Smooth muscle cell of the brain vasculature (primary cell): ENCODE results near the gene DPF3.
A peak's percentile ranks its signal among the peaks of the same experiment; 100 is the strongest.

ENCODE experiments used
- DNase-seq: peaks from one replicate; pipeline ENCODE4 v3.0.0-alpha.2; 2012; ENCODE audit warnings: low read depth, low spot score

Gene DPF3

DNA sequence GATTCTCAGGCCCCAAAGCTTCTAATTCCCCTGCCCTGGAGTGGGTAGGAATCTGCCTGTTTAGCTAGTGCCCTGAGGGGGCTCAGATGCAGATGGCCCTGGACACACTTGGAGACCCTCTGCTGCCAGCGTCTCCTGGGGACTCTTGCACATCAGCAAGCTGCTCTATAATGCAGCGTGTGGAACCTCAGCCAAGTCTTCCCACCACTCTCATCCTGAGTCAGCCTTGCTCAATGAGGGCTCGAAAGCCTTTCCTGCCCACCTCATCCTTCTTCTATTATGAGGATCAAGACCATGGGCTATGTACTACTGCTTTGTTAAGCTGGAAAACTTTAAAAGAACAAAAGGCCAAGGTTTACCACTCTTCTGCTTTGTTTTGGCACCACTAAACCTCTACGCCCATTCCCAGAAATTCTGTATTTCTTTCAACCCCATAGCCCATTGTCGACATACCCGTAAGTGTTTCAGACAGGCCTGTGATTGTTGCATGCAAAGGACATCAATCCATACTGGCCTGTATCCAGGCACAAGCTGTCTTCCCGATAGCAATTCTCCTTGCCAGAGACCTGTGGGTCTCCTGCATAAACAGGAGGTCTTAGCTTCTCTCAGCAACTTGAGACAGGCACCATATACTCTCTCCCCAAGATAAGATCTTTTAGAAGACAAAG, 246.9 kb downstream of the DPF3 start:
- no peak for DNase-seq

- no peak for DNase-seq
Measured at GRCh38 chr14:72645706-72646105, 248.2 kb downstream of the DPF3 start.

DNA sequence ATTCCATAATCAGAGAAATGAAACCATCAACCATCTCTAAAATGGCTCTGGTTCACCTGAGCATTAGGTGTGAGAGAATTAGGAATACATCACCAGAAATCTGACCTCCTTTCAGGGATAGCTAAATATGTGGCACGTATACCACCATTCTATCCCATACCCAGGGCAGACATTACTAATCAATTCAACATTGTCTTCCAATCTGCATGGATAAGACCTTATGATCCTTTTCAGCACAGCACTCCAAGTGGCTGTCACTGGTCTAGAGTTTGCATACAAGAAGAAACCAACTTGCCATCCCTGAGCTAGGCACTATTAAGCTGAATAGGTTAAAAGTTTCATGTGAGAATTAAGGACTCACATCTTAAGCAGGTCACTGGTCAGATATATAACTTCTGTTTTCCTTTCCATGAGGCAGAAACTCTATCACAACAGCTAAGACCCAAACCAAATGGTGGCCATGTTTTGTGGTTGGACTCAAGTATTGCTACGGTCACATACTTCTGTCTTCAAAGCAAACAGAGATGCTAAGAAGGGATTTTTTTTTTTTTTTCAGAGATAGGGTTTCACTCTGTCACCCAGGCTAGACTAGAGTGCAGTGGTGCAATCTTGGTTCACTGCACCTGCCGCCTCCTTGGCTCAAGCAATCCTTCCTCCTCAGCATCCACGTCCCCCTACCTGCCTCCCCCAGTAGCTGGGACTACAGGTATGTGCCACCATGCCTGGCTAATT, 249.0 kb downstream of the DPF3 start:
- no peak for DNase-seq

- no peak for DNase-seq
Measured at GRCh38 chr14:72644038-72644437, 249.9 kb downstream of the DPF3 start.

- peak; percentile 91 for DNase-seq
Measured at GRCh38 chr14:72643317-72643801, 250.5 kb downstream of the DPF3 start.

GRCh38 chr14:72640911-72641485, 252.9 kb downstream of the DPF3 start:
- DNase-seq: no peak

DNA sequence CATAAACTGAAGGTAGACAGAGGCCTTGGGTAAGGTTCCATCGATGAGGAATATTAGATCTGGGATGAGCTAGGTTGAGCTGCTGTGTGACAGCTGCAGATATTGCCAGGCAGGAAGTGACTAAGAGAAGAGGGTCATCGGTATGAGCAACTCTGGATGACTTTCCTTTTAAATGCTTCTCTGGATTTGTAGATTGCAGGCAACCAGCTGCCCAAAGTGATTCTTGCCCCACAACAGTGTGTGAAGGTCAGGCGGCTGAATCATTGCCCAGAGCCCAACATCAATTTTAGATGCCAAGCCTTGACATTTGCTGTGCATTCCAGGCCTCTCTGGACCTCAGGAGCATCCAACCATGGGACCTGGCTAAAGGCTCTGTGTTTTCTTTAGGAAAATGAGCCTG, 255.9 kb downstream of the DPF3 start:
- no peak for DNase-seq

- no peak for DNase-seq
Measured at GRCh38 chr14:72636871-72637270, 257.0 kb downstream of the DPF3 start.

DNA sequence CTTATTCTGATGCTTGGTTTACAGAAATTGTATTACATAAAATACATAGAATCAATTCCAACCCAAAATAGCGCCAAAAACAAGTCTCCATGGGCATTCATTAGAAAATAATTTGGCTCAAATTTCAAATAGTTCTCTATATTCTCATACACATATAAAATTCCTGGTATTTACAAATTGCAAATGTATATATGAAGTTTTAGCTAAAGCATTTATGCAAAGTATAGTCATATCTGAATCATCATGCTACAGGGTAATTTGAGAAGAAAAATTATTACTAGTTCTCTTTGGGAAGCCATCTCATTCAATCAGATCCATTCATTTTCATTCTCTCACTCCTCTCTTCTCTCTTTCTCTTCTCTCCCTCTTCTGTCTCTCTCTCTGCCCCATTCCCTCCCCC, 257.8 kb downstream of the DPF3 start:
- no peak for DNase-seq

DNA sequence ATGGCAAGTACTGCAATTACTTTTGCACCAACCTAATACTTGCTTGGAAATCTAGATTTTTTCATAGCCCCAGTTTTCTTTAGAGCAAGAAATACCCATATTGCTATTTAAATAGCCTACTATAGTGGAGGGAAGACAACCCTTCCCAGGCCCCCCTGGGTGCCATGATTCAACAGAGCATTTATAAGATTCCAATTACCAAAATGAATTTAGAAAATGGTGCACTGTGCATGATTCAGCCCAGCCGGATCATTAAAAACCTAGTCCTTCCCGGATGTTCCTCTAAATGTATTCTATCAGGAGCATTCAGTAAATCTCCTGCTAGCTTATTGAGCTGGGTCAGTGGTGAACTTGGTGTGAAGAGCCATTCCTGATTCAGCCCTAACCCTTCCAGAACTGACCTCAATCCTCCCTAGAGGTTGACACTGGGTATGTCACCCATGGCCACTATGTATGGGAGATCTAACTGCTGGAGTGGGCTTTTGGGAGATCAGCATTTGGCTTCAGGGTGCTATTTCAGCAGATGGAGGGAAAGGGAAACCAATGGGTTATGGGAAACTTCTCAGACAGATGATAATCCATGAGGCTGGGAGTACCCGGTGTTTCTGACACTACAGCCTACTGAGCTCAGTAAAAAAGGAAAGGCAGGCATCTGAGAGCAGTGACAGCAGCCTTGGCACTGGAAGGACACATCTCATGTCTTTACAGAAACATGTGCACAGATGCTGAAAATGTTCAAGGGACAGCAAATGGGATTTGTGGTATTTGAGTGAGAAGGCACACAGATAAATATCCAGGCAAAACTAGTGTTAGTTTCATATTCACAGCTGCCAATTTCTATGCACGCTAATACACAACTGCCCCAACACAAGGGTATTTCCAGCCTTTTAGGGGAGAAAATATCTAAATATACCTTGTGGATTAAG, 258.9 kb downstream of the DPF3 start:
- no peak for DNase-seq

- no peak for DNase-seq
Measured at GRCh38 chr14:72633551-72633950, 260.4 kb downstream of the DPF3 start.

DNA sequence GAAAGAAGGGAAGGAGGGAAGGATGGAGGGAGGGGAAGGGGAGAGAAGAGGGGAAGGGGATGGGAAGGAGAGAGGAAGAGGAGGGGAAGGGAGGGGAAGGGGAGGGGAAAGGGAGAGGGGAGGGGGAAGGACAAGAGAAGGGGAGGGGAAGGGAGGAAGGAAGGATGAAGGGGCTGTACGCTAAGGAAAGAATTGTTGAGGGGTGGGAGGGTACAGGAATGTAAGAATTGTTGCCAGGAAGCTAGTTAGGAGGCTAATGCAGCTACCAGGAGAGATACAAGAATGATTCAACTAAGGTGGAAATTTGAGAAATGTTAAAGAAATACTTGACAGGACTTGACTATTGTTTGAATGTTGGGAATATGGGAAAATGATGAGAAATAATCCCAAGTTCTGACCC, 261.2 kb downstream of the DPF3 start:
- DNase-seq: no peak

GRCh38 chr14:72631401-72631800, 262.5 kb downstream of the DPF3 start:
- no peak for DNase-seq

- DNase-seq: no peak
Measured at GRCh38 chr14:72630374-72630773, 263.5 kb downstream of the DPF3 start.

DNA sequence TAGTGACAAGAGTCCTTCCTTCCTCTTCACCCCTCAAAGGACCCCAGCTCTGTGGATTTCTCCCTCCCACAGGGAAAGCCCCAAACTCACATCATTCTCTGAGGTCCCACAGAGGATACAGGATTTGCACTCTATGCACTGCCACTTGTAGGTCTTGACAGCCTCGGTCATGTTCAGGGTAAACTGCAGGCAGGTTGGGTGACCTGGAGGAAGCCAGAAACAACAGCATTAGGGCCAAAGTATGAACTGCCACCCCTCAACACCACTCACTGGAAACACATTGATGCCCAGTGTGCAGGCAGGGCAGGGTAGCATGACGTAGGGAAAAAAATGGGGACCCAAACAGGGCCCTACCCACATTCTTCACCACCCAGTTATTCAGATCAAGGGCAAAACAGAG, 264.4 kb downstream of the DPF3 start:
- DNase-seq: no peak

GRCh38 chr14:72625689-72626088, 268.2 kb downstream of the DPF3 start:
- no peak for DNase-seq

DNA sequence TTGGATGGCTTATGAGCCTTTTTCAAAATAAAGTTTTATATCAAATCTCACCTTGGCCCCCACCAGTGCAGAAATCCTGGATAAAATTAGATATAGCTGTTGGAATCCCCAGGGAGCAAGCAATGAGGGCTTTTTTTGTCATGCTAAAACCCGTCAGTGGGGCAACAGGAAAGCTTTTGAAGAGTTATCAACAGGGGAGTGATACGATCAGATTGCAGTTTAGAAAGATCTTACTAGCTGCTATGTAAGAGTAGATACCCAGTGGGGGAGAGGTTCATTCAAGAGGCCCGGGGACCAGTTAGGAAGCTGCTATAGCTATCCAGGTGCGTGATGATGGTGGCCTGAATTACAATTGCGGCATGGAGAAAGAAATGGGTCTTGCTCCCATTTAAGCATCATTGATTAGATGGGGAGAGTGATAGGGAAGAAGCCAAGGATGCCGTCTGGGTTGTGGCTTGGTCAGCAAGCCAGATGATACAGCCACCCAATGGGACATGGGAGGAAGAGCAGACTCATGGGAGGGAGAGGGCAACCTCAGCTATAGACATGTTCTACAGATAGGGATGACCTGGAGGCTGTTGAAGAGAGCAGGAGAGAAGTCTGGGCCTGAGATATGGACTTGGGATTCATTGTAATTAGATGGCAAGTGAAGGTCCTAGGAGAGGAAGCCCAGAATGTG, 272.4 kb downstream of the DPF3 start:
- DNase-seq: no peak

- no peak for DNase-seq
Measured at GRCh38 chr14:72619881-72620280, 274.0 kb downstream of the DPF3 start.

GRCh38 chr14:72619111-72619571, 274.8 kb downstream of the DPF3 start:
- no peak for DNase-seq

DNA sequence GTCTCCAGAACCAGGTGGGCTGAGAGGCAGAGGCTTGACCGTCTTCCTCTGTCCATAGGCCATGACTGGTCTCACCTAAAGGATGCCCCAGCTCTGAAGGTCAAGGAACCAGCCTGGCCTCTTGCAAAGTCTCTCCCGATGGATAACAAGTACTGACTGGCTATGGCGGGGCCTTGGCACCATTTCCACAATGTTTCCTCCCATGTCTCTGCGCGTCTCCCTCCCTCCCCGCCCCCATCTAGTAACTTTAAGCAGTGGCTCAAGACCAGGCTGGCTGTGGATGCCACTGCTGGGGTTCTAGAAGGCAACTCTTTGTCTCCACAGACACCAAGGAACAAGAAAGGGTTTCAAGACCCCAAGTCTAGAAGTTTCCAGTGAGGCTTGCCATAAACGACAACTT, 275.5 kb downstream of the DPF3 start:
- DNase-seq: no peak

- DNase-seq: peak; percentile 40
Measured at GRCh38 chr14:72617391-72618031, 276.4 kb downstream of the DPF3 start.
